Measurements from ENCODE around the gene MPZL1. TPM values are rescaled to one million over a fixed set of nuclear protein-coding genes. Genes with fewer than 3 reads are reported as not detected.

The MPZL1 gene
- total and polyA plus RNA-seq, 9 donors: 60.6 to 112 (median 75.4) TPM

- no CpG with 5 or more reads among the region's 2 CpGs for WGBS (ENCODE audit: insufficient coverage)
- Histone ChIP-seq H3K4me3 (ENCODE audit: low read length) (no peak overlapping the region), H3K9me3 (replicated peaks; ENCODE audit: control insufficient read depth, low read depth, low read length) (no peaks in the 10 kb centered on the region), H3K36me3 (ENCODE audit: control insufficient read depth, insufficient read depth, low read length) (peaks cover 9% of the 10 kb centered on the region), H3K27me3 (ENCODE audit: control insufficient read depth, insufficient read depth, low read length) (no peaks in the 10 kb centered on the region), H3K4me1 (ENCODE audit: control insufficient read depth, insufficient read depth, low read length) (no peaks in the 10 kb centered on the region), H3K27ac (ENCODE audit: low read length) (no peak overlapping the region)
- DNase-seq: no peak
Measured at GRCh38 chr1:167706363-167706762, 15.4 kb upstream of the MPZL1 start.

DNA sequence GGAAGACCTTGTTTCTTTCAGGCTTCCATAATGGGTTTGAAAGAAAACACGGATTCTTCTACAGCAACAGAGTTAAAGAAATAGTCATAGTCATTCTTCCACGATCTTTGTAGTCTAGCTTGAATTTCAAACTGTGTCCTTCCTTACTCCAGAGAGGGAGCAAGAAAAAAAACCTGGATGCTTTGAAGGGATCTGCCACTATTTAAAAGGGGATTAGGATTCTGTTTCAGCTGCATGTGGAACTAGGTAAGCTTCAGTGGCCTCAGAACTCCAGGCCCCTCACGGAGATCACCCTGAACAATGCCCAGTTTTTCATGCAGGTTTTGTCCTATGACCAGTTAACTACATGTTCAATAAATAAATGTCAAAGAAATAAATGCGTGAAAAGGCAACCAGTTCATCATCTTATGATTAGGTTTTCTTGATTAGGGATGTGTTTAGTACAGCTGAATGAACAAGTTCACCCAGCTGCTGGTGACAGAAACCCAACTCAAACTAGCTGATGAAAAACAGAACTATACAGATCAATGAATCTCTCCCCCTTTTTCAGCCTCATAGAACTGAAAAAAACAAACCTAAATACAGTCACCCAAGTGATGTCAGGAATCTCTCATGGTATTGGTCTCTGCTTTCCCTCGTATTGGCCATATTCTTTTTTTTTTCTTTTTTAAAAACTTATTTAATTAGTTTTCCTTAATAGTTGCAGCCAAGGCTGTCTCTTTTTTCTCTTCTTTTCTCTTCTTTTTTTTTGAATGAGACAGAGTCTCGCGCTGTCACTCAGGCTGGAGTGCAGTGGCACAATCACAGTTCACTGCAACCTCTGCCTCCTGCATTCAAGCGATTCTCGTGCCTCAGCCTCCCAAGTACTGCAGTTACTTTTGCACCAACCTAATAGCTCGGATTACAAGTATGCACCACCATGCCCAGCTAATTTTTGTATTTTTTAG lies 14.6 kb upstream of the MPZL1 start:
- Histone ChIP-seq H3K36me3 (ENCODE audit: control insufficient read depth, insufficient read depth, low read length) (peaks cover 7% of the 10 kb centered on the region), H3K9me3 (replicated peaks; ENCODE audit: control insufficient read depth, low read depth, low read length) (no peaks in the 10 kb centered on the region), H3K27ac (ENCODE audit: low read length) (no peak overlapping the region), H3K4me3 (ENCODE audit: low read length) (no peak overlapping the region), H3K27me3 (ENCODE audit: control insufficient read depth, insufficient read depth, low read length) (no peaks in the 10 kb centered on the region), H3K4me1 (ENCODE audit: control insufficient read depth, insufficient read depth, low read length) (no peaks in the 10 kb centered on the region)
- no peak for DNase-seq
- WGBS (ENCODE audit: insufficient coverage): 82% methylated on average over 5 of the region's 10 CpGs

GRCh38 chr1:167707942-167708341 lies 13.8 kb upstream of the MPZL1 start:
- peaks cover 6% of the 10 kb centered on the region for H3K36me3 ChIP-seq (ENCODE audit: control insufficient read depth, insufficient read depth, low read length)
- WGBS (ENCODE audit: insufficient coverage): 72% methylated on average over 3 of the region's 4 CpGs
- peaks cover 2% of the 10 kb centered on the region for H3K27me3 ChIP-seq (ENCODE audit: control insufficient read depth, insufficient read depth, low read length)
- no peak overlapping the region for H3K27ac ChIP-seq (ENCODE audit: low read length)
- DNase-seq: no peak
- H3K4me1 ChIP-seq (ENCODE audit: control insufficient read depth, insufficient read depth, low read length): no peaks in the 10 kb centered on the region
- H3K9me3 ChIP-seq (replicated peaks; ENCODE audit: control insufficient read depth, low read depth, low read length): no peaks in the 10 kb centered on the region
- H3K4me3 ChIP-seq (ENCODE audit: low read length): no peak overlapping the region

DNA sequence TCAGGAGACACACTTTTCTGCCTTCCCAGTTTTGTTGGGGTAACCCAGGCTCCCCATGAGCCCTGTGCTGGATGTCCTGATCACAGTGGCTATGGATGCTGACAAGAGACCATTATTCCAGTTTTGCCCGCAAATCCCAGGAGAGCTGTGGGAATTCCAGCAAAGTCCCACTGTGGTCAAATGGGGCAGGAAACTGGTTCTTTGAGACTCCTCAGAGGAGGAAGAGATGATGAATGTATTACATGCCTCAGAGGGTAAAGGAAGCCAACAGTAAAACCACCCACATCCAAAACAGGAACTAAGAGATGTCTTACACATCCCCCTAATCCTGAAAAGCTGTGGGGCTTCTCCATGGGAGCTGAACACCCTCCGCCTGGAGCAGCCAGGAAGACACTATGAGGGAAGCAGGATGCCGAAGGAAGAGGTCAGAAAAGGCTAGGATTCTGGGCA lies 12.8 kb upstream of the MPZL1 start:
- Histone ChIP-seq H3K36me3 (ENCODE audit: control insufficient read depth, insufficient read depth, low read length) (peaks cover 6% of the 10 kb centered on the region), H3K4me3 (ENCODE audit: low read length) (no peak overlapping the region), H3K27me3 (ENCODE audit: control insufficient read depth, insufficient read depth, low read length) (peaks cover 9% of the 10 kb centered on the region), H3K27ac (ENCODE audit: low read length) (no peak overlapping the region), H3K4me1 (ENCODE audit: control insufficient read depth, insufficient read depth, low read length) (peaks cover 8% of the 10 kb centered on the region), H3K9me3 (replicated peaks; ENCODE audit: control insufficient read depth, low read depth, low read length) (no peaks in the 10 kb centered on the region)
- no peak for DNase-seq
- 61% methylated on average over 2 of the region's 3 CpGs for WGBS (ENCODE audit: insufficient coverage)

DNA sequence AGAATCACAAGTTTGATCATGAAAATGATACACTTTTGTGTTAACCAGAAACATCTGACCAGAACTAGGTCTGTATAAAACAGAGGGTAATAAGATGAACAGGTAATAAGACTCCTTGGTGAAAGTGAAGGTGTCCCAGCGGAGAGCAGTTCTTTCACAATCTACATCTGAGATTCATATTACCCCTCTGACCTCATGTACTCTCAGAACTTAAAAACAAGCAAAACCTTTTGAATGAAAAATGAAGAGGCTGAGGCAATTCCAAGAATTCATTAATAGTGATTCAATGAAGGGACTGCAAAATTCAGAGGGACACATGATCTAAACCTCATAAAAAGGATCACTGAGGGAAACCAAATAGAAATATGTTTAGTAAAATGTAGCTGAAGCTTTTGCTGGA lies 10.9 kb upstream of the MPZL1 start:
- Histone ChIP-seq H3K36me3 (ENCODE audit: control insufficient read depth, insufficient read depth, low read length) (no peaks in the 10 kb centered on the region), H3K9me3 (replicated peaks; ENCODE audit: control insufficient read depth, low read depth, low read length) (no peaks in the 10 kb centered on the region), H3K4me1 (ENCODE audit: control insufficient read depth, insufficient read depth, low read length) (peaks cover 11% of the 10 kb centered on the region), H3K27me3 (ENCODE audit: control insufficient read depth, insufficient read depth, low read length) (peaks cover 9% of the 10 kb centered on the region), H3K4me3 (ENCODE audit: low read length) (no peak overlapping the region), H3K27ac (ENCODE audit: low read length) (no peak overlapping the region)
- DNase-seq: no peak
- WGBS (ENCODE audit: insufficient coverage): no CpG with 5 or more reads among the region's 1 CpG

- Histone ChIP-seq H3K27ac (ENCODE audit: low read length) (no peak overlapping the region), H3K27me3 (ENCODE audit: control insufficient read depth, insufficient read depth, low read length) (peaks cover 9% of the 10 kb centered on the region), H3K9me3 (replicated peaks; ENCODE audit: control insufficient read depth, low read depth, low read length) (no peaks in the 10 kb centered on the region), H3K36me3 (ENCODE audit: control insufficient read depth, insufficient read depth, low read length) (no peaks in the 10 kb centered on the region), H3K4me1 (ENCODE audit: control insufficient read depth, insufficient read depth, low read length) (peaks cover 11% of the 10 kb centered on the region), H3K4me3 (ENCODE audit: low read length) (no peak overlapping the region)
- DNase-seq: no peak
- 80% methylated on average over 1 of the region's 3 CpGs for WGBS (ENCODE audit: insufficient coverage)
Measured at GRCh38 chr1:167711797-167712196, 10.0 kb upstream of the MPZL1 start.

DNA sequence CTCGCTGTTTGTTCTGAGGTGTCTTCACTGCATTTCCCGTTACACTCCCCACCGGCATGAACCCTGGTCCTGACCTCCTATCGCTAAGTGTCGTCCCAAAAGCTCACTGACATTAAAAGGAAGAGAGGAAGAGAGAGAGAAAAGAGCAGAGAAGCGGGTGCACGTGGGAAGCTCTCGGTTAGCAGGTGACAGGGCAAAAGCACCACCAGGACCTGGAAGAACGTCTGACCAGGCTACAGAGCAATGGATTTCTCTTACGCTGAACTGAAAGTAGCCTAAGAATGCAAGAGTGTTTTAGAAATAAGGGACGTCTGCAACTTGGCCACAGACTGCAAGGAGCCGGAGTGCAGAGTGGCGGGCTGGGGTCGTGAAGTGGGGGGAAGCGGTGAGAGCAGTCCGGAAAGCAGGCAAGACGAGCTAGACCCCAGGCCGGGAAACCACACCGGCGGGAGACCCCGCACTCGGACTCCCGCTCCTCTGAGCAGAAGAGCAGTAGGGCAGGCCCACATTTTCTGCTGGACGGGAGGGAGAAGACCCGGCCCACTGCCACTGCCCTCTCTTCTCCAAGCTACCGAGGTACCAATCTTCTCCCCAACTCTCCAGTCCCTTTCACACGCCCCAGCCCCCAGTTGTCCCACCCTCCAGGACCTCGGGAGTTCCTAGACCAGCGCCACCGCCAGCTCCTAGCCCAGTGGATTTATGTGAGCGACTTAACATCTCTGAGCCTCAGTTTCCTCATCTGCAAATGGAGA lies 8.3 kb upstream of the MPZL1 start:
- peak; percentile 47 for DNase-seq
- Histone ChIP-seq H3K27me3 (ENCODE audit: control insufficient read depth, insufficient read depth, low read length) (peaks cover 9% of the 10 kb centered on the region), H3K4me3 (ENCODE audit: low read length) (peak overlapping the region; percentile 89), H3K27ac (ENCODE audit: low read length) (no peak overlapping the region), H3K4me1 (ENCODE audit: control insufficient read depth, insufficient read depth, low read length) (peaks cover 11% of the 10 kb centered on the region), H3K36me3 (ENCODE audit: control insufficient read depth, insufficient read depth, low read length) (no peaks in the 10 kb centered on the region), H3K9me3 (replicated peaks; ENCODE audit: control insufficient read depth, low read depth, low read length) (no peaks in the 10 kb centered on the region)
- 2% methylated on average over 23 of the region's 31 CpGs for WGBS (ENCODE audit: insufficient coverage)

- 0% methylated on average over 25 of the region's 28 CpGs for WGBS (ENCODE audit: insufficient coverage)
- no peak for DNase-seq
- Histone ChIP-seq H3K4me1 (ENCODE audit: control insufficient read depth, insufficient read depth, low read length) (peaks cover 11% of the 10 kb centered on the region), H3K36me3 (ENCODE audit: control insufficient read depth, insufficient read depth, low read length) (no peaks in the 10 kb centered on the region), H3K9me3 (replicated peaks; ENCODE audit: control insufficient read depth, low read depth, low read length) (no peaks in the 10 kb centered on the region), H3K27ac (ENCODE audit: low read length) (peak overlapping the region; percentile 93), H3K27me3 (ENCODE audit: control insufficient read depth, insufficient read depth, low read length) (peaks cover 9% of the 10 kb centered on the region), H3K4me3 (ENCODE audit: low read length) (peak overlapping the region; percentile 89)
Measured at GRCh38 chr1:167714098-167714438, 7.7 kb upstream of the MPZL1 start.

- peak; percentile 93 for DNase-seq
- peaks cover 11% of the 10 kb centered on the region for H3K4me1 ChIP-seq (ENCODE audit: control insufficient read depth, insufficient read depth, low read length)
- WGBS (ENCODE audit: insufficient coverage): under 1% methylated on average over 47 of the region's 50 CpGs
Measured at GRCh38 chr1:167714439-167715156, 7.2 kb upstream of the MPZL1 start.

More at GRCh38 chr1:167714439-167715156, 7.2 kb upstream of the MPZL1 start:
- H3K9me3 ChIP-seq (replicated peaks; ENCODE audit: control insufficient read depth, low read depth, low read length): no peaks in the 10 kb centered on the region
- H3K4me3 ChIP-seq (ENCODE audit: low read length): peak overlapping the region; percentile 89
- peak overlapping the region; percentile 93 for H3K27ac ChIP-seq (ENCODE audit: low read length)
- peaks cover 9% of the 10 kb centered on the region for H3K27me3 ChIP-seq (ENCODE audit: control insufficient read depth, insufficient read depth, low read length)
- no peaks in the 10 kb centered on the region for H3K36me3 ChIP-seq (ENCODE audit: control insufficient read depth, insufficient read depth, low read length)
